HG03280 (cell line): ENCODE data around the gene JDP2.

Experiments
- ATAC-seq: cut with Tn5 transposase; IDR thresholded peaks from one replicate; pipeline ENCODE4 v1.9.1; 2021; ENCODE audit warnings: mild to moderate bottlenecking, moderate library complexity; ENCODE audit not compliant: unreplicated experiment

The JDP2 gene

DNA sequence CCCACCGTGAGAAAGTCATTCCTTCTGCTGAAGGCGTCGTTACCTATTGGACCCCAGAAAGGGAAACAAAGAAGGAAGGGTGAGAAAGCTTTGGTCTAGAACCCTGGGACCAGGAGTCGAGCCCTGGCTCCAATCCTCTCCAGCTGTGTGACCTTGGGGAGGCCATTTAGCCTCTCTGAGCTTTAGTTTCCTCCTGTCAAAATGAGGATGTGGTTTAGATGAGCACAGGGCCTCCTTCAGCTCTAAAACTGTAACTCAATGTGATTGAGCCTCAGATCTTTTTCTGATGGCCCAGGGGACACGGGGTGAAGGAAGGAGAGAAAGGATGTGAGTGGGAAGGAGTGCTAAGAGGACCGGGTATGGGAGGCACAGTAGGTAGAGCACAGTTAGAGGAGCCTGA is 7.7 kb downstream of the JDP2 start:
- ATAC-seq: no peak

DNA sequence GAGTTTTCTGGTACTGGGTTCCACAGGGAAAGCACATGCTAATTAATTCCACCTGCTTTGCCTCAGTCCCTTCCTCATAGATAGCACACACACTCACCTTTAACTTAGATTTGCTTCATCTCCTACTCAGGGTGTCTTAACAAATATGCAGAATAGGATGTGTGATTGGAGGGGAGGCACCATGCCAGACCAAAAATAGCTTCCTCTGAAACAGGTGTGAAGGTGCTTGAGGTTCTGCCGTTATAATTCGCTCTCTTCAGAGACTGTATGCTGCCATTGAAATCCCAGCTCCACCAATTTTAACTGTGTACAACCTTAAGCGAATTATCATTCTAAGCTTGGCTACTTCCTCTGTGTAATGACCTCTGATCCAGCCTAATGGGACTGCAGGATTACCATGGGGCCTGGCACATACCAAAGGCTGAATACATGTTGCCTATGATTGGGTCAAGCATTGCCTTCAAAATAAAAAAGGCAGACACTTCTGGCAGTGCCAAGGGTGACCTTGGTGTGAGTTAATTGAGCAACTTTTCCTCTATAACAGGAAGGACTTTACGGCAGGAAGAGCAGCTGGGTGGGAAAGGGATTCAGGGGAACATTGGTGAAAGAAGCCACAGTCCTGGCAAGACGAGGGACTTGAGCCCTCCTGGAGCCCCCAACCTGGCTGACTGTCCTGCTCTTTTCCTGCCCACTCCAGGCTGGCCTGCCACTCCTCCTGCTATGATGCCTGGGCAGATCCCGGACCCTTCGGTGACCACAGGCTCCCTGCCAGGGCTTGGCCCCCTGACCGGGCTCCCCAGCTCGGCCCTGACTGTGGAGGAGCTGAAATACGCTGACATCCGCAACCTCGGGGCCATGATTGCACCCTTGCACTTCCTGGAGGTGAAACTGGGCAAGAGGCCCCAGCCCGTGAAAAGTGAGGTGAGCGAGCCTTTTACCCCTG is 9.7 kb downstream of the JDP2 start:
- ATAC-seq: no peak

DNA sequence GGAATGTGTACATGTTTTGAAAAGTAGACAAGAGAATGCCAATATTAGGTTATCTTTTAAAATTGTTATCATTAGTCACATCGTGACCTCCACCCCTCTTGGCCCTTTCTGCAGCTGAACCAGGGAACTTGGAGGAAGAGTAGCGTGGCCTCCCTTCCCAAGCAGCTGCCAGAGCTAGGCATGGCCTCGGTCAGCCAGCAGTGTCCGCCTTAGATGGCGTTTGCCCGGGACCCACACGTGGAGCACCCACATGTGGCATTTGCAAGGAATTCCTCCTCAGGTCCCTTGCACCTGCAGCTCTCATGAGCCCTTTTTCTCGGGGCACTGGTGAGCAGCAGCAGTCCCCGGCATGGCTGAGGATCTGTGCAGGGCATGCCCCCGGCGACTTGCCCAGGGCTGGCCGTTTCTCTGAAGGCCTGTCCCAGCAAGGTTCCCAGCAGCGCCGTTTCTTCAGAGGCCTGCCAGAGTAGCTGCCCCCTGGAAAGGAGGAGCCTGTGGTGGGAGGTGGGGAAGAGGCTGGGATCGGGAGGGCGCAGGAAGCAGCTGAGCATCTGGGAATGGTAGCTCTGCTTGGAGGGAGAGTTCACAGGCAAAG is 10.8 kb downstream of the JDP2 start:
- ATAC-seq: no peak

DNA sequence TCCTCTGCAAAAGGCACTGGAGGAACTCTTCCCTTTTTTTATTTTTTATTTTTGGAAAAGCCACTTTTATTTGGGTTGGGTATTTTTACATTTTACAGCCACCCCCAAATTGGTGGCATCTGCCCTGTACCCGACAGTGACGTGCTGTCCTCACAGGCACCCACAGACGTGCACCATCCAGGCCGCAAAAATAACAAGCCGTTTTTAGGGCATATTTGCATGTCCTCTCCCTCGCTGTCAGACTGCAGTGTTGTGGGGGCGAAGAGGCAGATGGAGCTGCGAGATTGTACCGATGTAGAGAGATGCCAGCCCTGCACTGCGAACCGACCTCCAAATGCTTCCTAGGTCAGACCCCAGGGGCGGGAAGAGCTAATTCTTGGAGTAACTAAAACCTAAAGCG is 12.2 kb downstream of the JDP2 start:
- ATAC-seq: no peak

DNA sequence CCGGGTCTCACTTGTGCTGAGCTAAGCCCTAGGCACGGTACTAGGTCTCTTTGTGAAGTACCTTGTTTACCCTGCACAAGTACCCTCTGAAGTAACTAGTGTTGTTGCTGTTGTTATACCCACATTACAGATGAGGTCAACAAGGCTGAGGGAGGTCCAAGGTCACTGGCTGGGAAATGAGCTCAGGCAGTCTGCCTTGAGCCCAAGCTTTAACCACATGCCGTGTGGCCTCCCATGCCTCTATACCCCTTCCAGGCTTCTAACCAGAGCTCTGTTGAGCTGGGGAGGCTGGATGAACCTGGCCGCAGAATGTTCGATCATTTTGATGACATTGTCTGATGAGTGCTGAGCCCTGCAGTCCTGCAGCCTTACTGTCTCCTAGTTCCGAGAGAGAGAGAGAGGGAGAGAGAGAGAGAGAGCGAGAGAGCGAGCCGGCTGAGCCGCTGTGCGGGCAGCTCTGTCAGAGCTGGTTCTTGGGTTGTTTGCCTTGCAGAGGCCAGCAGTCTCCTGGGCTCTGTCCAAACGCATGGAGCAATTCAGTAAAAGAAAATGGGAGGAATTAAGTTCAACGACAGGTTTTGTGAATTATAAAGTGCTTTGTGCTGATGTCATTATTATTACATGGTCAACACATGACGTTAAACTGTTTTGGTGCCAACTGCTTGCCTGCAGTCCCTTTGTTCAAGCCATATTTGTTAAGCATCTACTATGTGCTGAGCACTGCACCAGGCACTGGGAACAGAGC is 13.1 kb downstream of the JDP2 start:
- ATAC-seq: no peak

DNA sequence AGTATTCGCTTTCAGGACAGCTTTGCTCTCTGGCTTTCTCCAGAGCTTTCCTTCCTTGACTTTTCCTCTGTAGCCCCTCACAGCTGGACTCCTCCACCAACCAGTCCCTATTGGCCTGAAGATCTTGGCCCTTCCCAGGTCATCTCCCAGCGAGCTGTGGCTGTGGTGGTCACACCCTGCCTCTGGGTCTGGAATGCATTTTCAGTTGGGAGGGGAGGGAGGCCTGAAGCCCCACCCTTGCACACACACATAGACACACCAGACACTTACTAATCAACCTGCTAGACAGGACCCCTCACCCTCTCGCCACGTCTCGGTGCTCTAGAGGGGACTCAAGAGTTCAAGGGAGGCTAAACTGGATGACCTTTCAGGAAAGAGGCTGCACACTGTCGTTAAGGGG is 13.9 kb downstream of the JDP2 start:
- ATAC-seq: no peak

DNA sequence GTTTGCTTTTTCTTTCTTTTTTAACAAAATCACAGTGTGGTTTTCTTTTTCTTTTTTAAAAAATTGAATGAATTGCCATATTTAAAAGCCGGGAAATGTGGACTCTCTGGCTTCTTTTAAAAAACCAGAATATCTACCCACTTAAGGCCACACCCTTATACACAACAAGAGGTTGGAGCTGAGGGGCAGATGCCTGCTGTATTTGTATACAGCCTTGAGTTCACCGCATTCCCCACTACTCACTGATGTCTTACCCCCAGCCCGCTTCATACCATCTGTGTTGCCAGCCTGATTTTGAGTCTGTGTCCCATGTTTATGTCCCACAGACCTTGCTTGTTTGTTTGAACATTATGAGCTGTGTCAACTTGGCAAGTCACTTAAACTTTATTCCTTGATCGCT is 14.3 kb downstream of the JDP2 start:
- no peak for ATAC-seq

DNA sequence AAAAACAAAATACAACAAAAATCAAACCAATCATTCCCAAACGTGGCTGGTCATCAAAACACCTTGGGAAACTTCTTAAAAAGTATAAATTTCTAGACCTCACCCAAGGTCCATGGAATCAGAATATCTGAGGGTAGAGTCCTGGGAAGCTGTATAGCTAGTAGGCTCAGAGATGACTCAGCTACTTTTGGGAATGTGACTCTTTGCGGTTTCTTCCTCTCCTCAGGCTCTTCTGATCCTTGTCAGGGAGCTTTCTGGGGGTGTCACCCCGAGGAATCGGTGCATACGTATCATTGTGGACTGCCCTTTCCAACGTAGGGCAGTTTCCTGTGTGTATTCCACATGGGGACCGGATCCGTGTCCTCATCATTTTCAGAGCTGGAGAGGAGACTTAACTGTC is 14.8 kb downstream of the JDP2 start:
- ATAC-seq: no peak

DNA sequence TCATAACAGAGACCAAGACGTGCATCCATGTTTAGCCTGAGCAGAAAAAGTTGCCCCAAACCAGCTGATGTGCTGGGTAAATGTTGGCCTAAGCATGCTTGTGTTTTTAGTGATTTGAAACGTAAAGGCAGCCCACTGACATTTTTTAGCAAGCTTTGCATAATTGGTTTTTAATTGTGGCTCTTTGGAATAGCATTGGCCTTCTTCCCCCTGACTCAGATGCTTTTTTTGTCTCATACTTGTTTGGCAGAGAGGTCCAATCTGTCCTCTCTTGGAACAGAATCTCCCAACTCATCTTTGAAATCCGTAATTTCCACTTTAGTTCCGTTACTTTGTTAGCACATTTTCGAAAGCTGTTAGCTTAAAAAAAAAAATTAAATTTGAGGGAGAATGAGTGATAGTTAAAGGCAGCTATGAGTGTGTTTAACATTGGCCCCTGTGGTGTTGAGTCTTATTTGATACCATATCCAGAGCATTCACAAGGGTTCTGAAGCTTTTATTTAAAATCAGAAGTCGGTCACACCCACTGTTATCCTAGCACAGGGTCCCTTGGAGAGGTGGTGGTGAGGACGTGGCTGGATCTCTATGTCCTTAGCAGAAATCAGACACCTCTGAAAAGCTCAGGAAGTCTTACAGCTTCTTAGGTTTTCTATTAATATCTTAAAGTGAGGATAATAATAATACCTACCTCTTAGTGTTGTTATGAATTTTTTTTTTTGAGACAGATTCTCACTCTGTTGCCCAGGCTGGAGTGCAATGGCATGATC is 15.6 kb downstream of the JDP2 start:
- ATAC-seq: no peak

DNA sequence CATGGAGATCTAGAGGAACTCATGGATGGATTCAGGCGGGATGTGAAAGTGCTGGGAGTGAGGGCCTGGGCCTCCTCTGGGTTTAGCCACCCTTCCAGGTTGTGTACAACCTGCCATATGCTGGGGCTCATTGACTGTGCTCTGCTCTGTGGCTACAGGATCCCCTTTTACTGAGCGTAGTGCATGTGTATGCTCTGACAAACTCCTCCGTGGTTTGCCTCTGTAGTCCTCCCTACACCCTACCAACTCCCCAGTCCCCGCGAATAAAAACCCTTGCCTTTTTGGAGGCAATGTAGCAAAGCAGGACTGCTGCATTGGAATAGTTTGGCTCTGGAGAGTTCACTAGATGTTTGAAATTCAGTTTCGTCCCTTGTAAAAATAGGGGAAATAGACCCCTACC is 17.4 kb downstream of the JDP2 start:
- no peak for ATAC-seq

DNA sequence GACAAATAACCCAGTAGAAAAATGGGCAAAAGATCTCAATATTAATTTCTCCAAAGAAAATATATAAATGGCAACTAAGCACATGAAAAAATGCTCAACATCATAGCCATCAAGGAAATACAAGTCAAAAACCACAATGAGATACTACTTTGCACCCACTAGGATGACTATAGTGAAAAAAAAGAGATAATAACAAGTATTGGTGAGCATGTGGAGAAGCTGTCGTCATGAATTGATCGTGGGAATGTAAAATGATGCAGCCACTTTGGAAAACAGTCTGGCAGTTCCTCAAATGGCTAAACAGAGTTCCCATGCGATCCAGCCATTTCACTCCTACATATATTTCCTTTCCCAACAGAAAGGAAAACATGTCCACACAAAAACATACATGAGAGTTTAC is 18.1 kb downstream of the JDP2 start:
- ATAC-seq: no peak

DNA sequence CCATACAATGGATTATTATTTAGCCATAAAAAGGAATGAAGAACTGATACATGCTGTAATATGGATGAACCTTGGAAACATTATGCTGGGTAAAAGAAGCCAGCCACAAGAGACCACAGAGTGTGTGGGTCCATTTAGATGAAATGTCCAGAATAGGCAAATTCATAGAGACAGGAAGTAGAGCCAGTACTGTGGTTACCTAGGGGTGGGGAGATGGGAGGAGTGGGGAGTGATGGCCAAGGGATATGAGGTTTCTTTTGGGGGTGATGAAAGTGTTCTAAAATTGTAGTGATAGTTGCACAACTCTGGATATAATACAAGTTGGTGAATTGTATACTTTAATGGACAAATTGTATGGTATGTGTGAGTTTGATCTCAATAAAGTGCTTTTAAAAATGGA is 18.6 kb downstream of the JDP2 start:
- no peak for ATAC-seq

DNA sequence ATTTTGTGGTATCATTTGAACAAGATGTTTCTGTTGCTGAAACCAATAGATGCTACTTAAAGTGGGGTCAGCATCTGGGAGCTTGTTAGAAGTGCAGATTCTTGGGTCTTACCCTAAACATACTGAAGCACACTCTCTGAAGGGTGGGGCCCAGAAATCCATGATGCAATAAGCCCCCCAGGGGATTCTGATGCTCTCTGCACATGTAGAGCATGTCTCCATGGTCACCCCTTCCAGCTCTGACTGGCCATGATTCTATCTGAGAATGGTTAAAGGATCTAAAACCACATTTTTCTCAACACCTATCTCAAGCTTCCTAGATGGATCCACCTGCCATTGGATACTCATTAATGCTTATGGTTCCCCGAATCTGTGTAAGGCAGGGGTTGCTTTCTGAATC is 20.4 kb downstream of the JDP2 start:
- no peak for ATAC-seq

DNA sequence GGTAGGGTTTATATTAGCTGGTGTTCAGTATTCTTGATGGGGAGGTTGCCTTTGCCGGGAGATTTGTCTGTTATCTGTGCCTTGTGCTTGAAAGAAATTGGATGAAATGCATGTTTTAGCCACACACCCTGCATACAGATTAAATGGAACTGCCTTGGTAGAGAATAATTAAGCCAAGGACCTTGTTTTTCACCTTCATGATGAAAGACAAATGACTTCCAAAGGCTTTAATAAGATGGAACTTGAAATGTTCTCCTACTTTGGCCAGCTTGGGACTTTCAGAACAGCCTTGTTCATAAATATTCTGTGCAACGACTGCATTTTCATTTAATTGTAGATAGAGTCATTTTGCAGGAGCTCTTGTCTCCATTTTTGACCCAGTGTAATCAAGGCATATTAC is 21.2 kb downstream of the JDP2 start:
- ATAC-seq: no peak

DNA sequence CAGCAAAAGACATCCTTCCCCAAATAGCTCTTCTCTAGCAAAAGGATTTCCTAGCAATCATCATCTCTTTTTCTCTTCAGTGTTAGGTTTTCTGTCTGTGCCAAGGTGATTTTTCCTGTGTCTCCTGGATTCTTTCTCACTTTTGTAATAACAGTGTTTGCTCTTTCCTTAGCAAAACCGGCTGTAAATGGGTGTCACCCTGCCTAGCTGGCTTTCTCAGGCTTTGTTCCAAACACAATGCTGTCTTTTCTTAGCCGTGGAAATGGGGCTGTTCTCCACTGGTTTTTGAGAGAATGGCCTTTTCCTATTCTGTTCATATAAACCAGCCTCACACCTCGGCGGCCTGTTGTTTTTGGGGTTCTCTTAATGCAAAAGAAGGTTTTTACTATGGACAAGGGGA is 21.9 kb downstream of the JDP2 start:
- no peak for ATAC-seq

DNA sequence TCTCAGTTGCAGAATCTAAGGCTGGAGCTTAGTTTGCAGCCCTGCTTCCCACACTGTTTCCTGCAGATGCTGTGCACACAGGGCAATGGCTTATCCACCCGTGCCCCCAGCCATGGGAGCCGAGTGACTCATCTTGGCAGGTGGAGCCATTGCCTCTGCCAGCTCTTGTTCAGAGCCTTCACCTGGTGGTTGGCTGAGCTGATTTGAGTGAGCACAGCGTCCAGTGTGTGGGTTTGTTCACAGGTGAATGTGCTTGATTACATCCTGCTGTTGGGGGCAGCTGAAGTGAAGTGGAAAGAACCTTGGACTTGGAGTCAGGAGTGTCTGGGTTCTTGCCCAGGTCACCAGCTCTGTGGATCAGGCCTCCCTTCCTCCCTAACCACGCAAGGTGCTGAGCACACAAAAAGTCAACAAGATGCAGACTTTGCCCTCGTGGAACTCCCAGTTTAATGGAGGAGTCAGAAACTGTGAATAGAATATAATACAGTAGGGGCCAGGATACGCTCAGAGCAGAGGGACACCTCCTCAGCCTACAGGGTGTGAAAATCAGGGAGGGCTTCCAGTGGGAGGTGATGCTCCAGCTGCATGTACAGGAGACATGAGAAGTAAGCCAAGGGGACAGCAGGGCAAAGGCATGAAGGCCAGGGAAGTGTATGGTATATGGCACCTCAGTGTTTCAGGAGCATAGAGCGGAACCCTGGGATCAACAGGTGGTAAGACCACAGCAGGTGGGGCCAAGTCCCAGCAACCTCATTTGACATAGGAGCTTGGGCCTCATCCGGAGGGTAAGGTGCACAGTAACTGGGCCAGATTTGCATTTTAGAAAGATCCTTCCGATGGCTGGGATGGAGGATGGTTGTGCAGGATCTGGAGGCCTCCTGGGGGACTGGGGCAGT is 22.8 kb downstream of the JDP2 start:
- ATAC-seq: no peak

DNA sequence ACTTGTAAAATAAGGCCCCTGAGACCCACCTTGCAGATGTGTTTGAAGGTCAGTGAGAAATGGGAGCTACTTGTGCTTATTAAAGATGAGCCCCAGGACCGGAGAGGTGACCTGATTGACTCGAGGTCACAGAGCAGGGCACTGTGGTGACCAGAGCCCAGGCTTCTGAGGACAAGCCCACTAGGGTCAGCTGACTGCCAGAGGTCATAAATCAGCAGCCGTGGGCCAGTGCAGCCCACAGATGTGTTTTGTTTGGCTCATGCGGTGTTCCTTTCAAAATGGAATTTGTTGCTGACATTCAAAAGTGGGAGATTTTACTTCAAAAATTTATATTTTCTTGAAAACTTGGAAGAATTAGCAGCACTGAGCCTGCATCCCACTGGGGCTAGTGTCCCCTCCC is 24.5 kb downstream of the JDP2 start:
- no peak for ATAC-seq

DNA sequence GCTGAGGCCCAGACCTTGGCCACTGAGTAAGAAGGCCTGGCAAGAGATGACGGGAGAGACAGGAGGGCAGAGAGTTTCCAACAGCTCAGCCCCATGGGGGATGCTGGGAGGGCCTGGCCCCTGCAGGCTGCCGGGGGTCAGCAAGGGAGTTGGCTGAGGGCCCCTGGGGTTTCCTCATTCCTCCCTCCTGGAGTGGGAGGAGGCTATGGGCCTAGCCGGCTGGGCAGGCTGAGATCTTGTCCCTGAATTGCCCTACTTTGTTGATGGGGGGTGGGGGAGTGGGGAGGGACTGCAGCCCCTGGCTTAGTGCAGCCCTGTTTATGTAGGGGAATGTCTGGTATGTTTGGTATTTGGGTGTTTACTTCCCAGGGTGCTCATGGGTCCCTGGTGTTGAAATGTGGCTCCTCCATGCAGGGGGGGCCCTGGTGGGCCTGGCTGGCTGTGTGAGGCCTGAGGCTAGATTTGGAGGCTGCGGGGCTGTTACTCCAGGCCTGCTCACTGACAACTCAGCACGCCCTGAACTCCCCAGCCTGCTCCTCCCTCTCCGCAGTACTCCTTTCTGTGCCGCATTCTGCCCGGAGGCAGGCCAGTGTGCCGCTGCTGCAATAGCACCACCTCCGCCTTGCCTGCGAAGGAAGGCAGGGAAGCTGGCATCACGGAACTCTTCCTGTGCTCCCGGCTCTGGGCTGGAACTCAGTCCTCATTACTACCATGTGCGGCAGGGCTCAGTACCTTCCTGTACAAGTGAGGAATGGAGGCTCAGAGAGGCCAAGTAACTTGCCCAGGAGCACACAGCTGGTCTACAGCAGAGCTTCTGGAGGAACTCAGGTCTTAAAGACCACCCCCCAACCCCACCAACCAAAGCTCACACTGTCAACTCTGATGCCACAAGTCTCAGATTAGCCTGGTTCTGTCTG is 25.3 kb downstream of the JDP2 start:
- ATAC-seq: no peak

DNA sequence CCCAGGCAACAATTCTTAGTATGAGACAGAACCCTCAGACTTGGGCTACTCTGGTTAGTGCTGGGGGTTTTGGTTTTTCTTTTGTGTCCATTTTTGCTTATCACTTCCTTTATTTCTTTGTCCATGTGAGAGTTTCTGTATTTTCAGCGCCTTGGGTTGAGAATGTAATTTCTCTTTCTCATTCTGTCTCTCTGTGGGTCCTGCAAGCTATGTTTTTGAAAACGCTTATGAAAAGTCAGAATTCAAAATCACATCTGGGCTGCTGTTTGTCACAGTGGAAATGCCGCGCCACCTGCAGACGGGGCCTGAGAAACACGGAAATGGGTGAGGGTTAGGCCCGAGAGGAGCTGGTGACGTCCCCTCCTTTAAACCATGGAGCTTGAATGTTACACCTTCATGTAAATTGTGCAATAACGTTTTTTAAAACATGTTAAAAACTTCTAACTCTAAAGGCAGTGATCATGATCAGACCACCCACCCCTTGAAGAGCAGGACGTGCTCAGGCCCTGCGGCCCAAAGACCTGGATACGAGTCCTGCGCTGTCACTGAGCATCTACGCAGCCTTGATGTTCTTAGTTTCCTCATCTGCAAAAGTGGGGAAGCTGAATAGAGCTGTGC is 26.1 kb downstream of the JDP2 start:
- ATAC-seq: no peak
